GM10266 (cell line): Measurements from ENCODE around the gene GPR4.
A peak's percentile ranks its signal among the peaks of the same experiment; 100 is the strongest.
"Not testable (repeated sequence)": the region's sequence is repeated elsewhere in the genome, so short reads cannot be mapped to it uniquely, and the experiment has no call there.

Experiments used
- DNase-seq: peaks from one replicate; pipeline ENCODE4 v3.0.0; 2012; ENCODE audit errors: extremely low spot score
- CTCF ChIP-seq: IDR thresholded peaks from 2 replicates; pipeline ENCODE4 v1.5.1; 2012; ENCODE audit warnings: mild to moderate bottlenecking, low read depth; ENCODE audit not compliant: control insufficient read depth, insufficient read depth; ENCODE audit errors: missing control alignments

The GPR4 gene

GRCh38 chr19:45621389-45621788, 19.4 kb upstream of the GPR4 start:
- DNase-seq, result no peak
- TF ChIP-seq CTCF, result no peak

GRCh38 chr19:45616704-45617017, 14.6 kb upstream of the GPR4 start:
- no peak for TF ChIP-seq CTCF
- no peak for DNase-seq

GRCh38 chr19:45615795-45616703, 14.0 kb upstream of the GPR4 start:
- peak; percentile 95 for DNase-seq
- TF ChIP-seq CTCF, result no peak

DNA sequence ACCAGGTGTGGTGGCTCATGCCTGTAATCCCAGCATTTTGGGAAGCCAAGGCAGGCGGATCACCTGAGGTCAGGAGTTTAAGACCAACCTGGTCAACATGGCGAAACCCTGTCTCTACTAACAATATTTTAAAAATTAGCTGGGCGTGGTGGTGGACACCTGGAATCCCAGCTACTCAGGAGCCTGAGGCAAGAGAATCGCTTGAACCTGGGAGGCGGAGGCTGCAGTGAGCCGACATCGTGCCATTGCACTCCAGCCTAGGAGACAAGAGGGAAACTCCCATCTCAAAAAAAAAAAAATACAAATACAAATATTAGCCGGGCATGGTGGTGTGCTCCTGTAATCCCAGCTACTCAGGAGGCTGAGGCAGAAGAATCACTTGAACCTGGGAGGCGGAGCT, 13.0 kb upstream of the GPR4 start:
- not testable (repeated sequence) for DNase-seq

DNA sequence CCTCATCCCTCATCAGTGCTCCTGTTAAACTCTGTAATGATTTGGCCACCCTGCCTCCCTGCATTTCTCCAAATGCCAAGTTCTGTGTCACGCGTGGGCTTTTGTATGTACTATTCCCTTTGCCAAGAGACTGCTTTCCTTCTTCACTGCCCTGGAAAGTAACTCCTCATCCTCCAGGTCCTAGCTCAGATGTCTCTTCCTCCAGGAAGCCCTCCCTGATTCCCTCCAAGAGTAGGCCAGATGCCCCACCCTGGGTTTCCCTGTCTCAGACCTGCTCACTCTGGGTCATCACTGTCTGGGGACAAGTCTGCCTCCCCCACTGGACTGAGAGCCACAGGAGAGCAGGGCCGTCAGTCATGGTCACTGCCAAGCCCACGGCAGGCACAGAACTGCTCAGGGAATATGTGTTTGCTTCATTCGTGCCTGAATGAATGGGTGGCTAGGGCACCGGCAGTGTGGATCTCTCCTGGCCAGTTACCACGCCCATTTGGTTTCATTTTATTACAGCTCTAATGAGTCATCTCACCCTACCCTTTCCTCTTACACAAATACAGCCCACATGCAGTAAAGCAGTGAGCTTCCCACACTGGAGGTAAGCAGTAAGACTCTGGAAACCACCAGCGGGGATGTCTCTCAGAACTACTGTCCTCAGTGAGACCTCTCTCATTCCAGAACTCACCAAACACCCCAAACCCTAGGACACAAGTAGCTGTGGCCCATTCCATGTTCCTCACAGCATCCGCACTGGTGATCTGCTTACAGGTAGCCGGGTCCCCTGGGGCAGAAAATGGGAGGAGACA, 12.1 kb upstream of the GPR4 start:
- no peak for TF ChIP-seq CTCF
- peak; percentile 87 for DNase-seq

DNA sequence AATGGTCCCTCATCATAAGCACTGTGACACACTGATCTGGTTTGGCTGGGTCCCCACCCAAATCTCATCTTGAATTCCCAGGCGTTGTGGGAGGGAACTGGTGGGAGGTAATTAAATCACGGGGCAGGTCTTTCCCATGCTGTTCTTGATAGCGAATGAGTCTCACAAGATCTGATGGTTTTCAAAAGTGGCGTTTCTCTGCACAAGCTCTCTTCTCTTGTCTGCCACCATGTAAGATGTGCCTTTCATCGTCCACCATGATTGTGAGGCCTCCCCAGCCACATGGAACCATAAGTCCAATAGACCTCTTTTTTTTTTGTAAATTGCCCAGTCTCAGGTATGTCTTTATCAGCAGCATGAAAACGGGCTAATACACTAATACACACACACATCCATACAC, 6.9 kb upstream of the GPR4 start:
- TF ChIP-seq CTCF, result no peak
- no peak for DNase-seq

- TF ChIP-seq CTCF, result peak; percentile 80
- DNase-seq, result no peak
Observed at GRCh38 chr19:45607071-45608029, 5.3 kb upstream of the GPR4 start.
